ENCODE measurements around the gene NMNAT2.

GRCh38 chr1:183363972-183364371 is 54.2 kb downstream of the NMNAT2 start:
- TF ChIP-seq FOSL1 (IDR thresholded peaks at IDR 0.05; ENCODE audit: low read depth) (no peak), CTCF (IDR thresholded peaks at IDR 0.05 in 2 of 3, conservative IDR thresholded peaks at IDR 0.05 in 1 of 3; ENCODE audit: borderline replicate concordance in 1 of 3, insufficient read depth in 1 of 3, low read depth in 2 of 3, low read length in 2 of 3) (no peak), RAD21 (IDR thresholded peaks at IDR 0.05; ENCODE audit: low read depth) (no peak), YY1 (IDR thresholded peaks at IDR 0.05; ENCODE audit: extremely low read depth, insufficient replicate concordance, low read depth, low read length) (no peak), JUND (IDR thresholded peaks at IDR 0.05) (no peak)

All from HCT116 (cell line).